Left kidney (tissue), 2 donors: ENCODE measurements around the gene GIGYF1. TPM values are rescaled to one million over a fixed set of nuclear protein-coding genes. Genes with fewer than 3 reads are reported as not detected.
"Not testable (repeated sequence)": the region's sequence is repeated elsewhere in the genome, so short reads cannot be mapped to it uniquely, and the experiment has no call there.

Experiments
- DNase-seq: peaks from one replicate; pipeline ENCODE4 v3.0.0-alpha.2; 2013
- polyA plus RNA-seq: library from polyadenylated mRNA; unstranded; fragments of 120-200 nt; gene quantifications from one replicate; pipeline ENCODE4 v1.2.1, GENCODE V29; 2013; ENCODE audit not compliant: insufficient read length

Gene GIGYF1
- polyA plus RNA-seq, 1 donor, result 42.7 TPM

- no peak for DNase-seq
These were observed 17.3 kb upstream of the GIGYF1 start for GRCh38 chr7:100711369-100711768.

- DNase-seq, result no peak
These were observed 16.4 kb upstream of the GIGYF1 start for GRCh38 chr7:100710452-100710851.

- DNase-seq, result no peak
These were observed 14.3 kb upstream of the GIGYF1 start for GRCh38 chr7:100708395-100708794.

GRCh38 chr7:100706672-100707311 is 12.7 kb upstream of the GIGYF1 start:
- no peak for DNase-seq

GRCh38 chr7:100705753-100706671 is 12.0 kb upstream of the GIGYF1 start, which contains the start of gene POP7:
TSS of gene POP7 (plus strand) at chr7:100706121. CDS start at chr7:100706831, 710 bp downstream.
- peak; percentile 98 for DNase-seq

GRCh38 chr7:100705320-100705752 is 11.3 kb upstream of the GIGYF1 start:
- DNase-seq, result peak; percentile 70

- not testable (repeated sequence) for DNase-seq
These were observed 7.0 kb upstream of the GIGYF1 start for GRCh38 chr7:100701089-100701488.

GRCh38 chr7:100699018-100699417 is 5.0 kb upstream of the GIGYF1 start:
- DNase-seq, result no peak

GRCh38 chr7:100696123-100696521 is 2.1 kb upstream of the GIGYF1 start:
- no peak for DNase-seq

- DNase-seq, result no peak
These were observed 545 bp downstream of the GIGYF1 start for GRCh38 chr7:100693312-100694097.

- DNase-seq, result no peak
These were observed 1.5 kb downstream of the GIGYF1 start for GRCh38 chr7:100692578-100692961.

- DNase-seq, result no peak
These were observed 2.1 kb downstream of the GIGYF1 start for GRCh38 chr7:100691676-100692577.

GRCh38 chr7:100689230-100690135 is 4.6 kb downstream of the GIGYF1 start:
- no peak for DNase-seq

- no peak for DNase-seq
These were observed 5.7 kb downstream of the GIGYF1 start for GRCh38 chr7:100688326-100688860.

GRCh38 chr7:100687751-100688300 is 6.2 kb downstream of the GIGYF1 start:
- no peak for DNase-seq

- no peak for DNase-seq
These were observed 6.8 kb downstream of the GIGYF1 start for GRCh38 chr7:100687261-100687660.

GRCh38 chr7:100686822-100687211 is 7.2 kb downstream of the GIGYF1 start:
- no peak for DNase-seq

- no peak for DNase-seq
These were observed 7.7 kb downstream of the GIGYF1 start for GRCh38 chr7:100686201-100686821.

GRCh38 chr7:100685631-100686145 is 8.4 kb downstream of the GIGYF1 start:
- DNase-seq, result no peak
